Upper lobe of left lung (tissue), 4 donors: ENCODE results near the gene TEX30.

Experiments
- CTCF ChIP-seq, 6 experiments: fragments of 450-650 bp in 4 of 6; fragments of 200-600 bp in 2 of 6; sonication (generic) in 2 of 6; IDR thresholded peaks; one replicate each; pipeline ENCODE4 v1.5.1; 2016 to 2019; ENCODE audit warnings: antibody characterized with exemption in 6 of 6
- POLR2A ChIP-seq, 4 donors: fragments of 450-650 bp; IDR thresholded peaks; one replicate each; pipeline ENCODE4 v1.5.1; 2016 to 2017; ENCODE audit warnings: antibody characterized with exemption in 4 of 4, mild to moderate bottlenecking in 2 of 4
- POLR2AphosphoS5 ChIP-seq, 2 donors: sonication (generic); formaldehyde crosslinking; IDR thresholded peaks; one replicate each; pipeline ENCODE4 v1.5.1; 2017; ENCODE audit warnings: antibody characterized with exemption in 2 of 2

GRCh38 chr13:102769679-102770078, 3.9 kb downstream of the TEX30 start:
- TF ChIP-seq CTCF (IDR thresholded peaks at IDR 0.05) = no peak
- no peak for TF ChIP-seq POLR2A (IDR thresholded peaks at IDR 0.05)
- no peak for TF ChIP-seq POLR2AphosphoS5 (IDR thresholded peaks at IDR 0.05)
